GM12875 (cell line): Measurements from ENCODE around the gene RAB3IP.
"Not testable (repeated sequence)": the region's sequence is repeated elsewhere in the genome, so short reads cannot be mapped to it uniquely, and the experiment has no call there.

Experiments
- H3K4me3 ChIP-seq: one replicate; pipeline ENCODE4 v1.5.1; 2011; ENCODE audit warnings: low read depth, low read length, control low read depth
- CTCF ChIP-seq: IDR thresholded peaks from 2 replicates; pipeline ENCODE4 v1.5.1; 2011; ENCODE audit warnings: low read depth, mild to moderate bottlenecking, control low read depth, inconsistent platforms, low read length, moderate library complexity, borderline replicate concordance; ENCODE audit not compliant: insufficient read depth

The RAB3IP gene

GRCh38 chr12:69756088-69756755, 17.6 kb downstream of the RAB3IP start:
- TF ChIP-seq CTCF = no peak

GRCh38 chr12:69758105-69758504, 19.4 kb downstream of the RAB3IP start:
- H3K4me3 ChIP-seq = no peak overlapping the region
- no peak for TF ChIP-seq CTCF

More at GRCh38 chr12:69756088-69756755, 17.6 kb downstream of the RAB3IP start:
- no peak overlapping the region for H3K4me3 ChIP-seq

GRCh38 chr12:69759581-69759980, 20.9 kb downstream of the RAB3IP start:
- not testable (repeated sequence) for H3K4me3 ChIP-seq

GRCh38 chr12:69765515-69765914, 26.9 kb downstream of the RAB3IP start:
- H3K4me3 ChIP-seq = no peak overlapping the region
- no peak for TF ChIP-seq CTCF

- no peak for TF ChIP-seq CTCF
These were observed 27.6 kb downstream of the RAB3IP start for GRCh38 chr12:69766260-69766659.

GRCh38 chr12:69779928-69780327, 41.3 kb downstream of the RAB3IP start:
- peak; percentile 12; the same call in 1 of the 2 replicates for TF ChIP-seq CTCF
- H3K4me3 ChIP-seq = no peak overlapping the region

More at GRCh38 chr12:69766260-69766659, 27.6 kb downstream of the RAB3IP start:
- no peak overlapping the region for H3K4me3 ChIP-seq

GRCh38 chr12:69783365-69783764, 44.7 kb downstream of the RAB3IP start:
- no peak overlapping the region for H3K4me3 ChIP-seq
- no peak for TF ChIP-seq CTCF
